Measurements from ENCODE around the gene SPINDOC.
"Not testable (repeated sequence)": the region's sequence is repeated elsewhere in the genome, so short reads cannot be mapped to it uniquely, and the experiment has no call there.

Gene SPINDOC

DNA sequence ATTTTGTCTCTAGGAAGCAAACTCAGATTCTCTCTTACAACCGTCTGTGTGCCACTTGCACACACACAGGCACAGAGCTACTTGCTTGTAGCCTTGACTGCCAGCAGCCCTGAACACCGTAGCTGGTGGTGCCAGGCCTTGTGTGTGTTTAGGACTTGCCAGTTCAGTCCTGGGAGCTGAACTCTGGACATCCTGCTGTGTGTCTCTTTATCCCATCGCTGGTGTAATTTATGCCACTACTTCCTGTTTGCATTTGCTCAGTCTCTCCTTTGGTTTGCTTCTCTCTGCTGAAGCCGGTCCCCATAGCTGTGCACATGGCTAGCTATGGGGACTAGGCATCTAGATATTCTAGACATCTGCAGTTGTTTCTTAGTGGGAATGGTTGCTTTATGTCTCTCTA is 49.7 kb downstream of the SPINDOC start:
- no peak for FAIRE-seq
- no peak for DNase-seq (ENCODE audit: insufficient read length, low spot score)
- TF ChIP-seq, protein P1, sequence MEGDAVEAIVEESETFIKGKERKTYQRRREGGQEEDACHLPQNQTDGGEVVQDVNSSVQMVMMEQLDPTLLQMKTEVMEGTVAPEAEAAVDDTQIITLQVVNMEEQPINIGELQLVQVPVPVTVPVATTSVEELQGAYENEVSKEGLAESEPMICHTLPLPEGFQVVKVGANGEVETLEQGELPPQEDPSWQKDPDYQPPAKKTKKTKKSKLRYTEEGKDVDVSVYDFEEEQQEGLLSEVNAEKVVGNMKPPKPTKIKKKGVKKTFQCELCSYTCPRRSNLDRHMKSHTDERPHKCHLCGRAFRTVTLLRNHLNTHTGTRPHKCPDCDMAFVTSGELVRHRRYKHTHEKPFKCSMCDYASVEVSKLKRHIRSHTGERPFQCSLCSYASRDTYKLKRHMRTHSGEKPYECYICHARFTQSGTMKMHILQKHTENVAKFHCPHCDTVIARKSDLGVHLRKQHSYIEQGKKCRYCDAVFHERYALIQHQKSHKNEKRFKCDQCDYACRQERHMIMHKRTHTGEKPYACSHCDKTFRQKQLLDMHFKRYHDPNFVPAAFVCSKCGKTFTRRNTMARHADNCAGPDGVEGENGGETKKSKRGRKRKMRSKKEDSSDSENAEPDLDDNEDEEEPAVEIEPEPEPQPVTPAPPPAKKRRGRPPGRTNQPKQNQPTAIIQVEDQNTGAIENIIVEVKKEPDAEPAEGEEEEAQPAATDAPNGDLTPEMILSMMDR (IDR thresholded peaks at IDR 0.05; ENCODE audit: insufficient read depth, missing control alignments) = no peak

DNA sequence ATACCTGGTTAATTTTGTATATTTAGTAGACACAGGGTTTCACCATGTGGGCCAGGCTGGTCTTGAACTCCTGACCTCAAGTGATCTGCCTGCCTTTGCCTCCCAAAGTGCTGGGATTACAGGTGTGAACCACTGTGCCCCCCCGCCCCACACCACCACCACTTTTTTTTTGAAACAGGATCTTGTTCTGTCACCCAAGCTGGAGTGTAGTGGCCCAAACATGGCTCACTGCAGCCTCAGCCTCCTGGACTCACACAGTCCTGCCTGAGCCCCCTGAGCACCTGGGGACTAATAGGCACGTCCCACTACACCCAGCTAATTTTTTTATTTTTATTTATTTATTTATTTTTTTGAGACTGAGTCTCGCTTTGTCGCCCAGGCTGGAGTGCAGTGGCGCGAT is 50.4 kb downstream of the SPINDOC start:
- not testable (repeated sequence) for FAIRE-seq; DNase-seq (ENCODE audit: insufficient read length, low spot score)

DNA sequence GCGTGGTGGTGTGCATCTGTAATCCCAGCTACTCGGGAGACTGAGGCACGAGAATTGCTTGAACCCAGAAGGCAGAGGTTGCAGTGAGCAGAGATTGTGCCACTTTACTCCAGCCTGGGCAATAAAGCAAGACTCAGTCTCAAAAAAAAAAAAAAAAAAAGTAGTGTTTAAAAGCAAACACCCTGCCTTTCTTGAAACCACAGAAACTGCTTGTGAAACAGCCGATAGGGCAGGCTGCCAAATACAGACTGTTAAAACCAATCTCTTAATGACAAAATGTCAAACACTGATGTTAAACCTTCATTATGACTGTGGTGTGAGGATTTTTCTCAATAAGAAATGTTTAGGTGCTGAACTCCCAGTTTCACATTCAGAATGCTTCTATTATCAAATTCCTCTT is 53.0 kb downstream of the SPINDOC start:
- DNase-seq (ENCODE audit: insufficient read length, low spot score) (no peak), FAIRE-seq (no peak)
- TF ChIP-seq, protein P1 (IDR thresholded peaks at IDR 0.05; ENCODE audit: insufficient read depth, missing control alignments) = no peak

DNA sequence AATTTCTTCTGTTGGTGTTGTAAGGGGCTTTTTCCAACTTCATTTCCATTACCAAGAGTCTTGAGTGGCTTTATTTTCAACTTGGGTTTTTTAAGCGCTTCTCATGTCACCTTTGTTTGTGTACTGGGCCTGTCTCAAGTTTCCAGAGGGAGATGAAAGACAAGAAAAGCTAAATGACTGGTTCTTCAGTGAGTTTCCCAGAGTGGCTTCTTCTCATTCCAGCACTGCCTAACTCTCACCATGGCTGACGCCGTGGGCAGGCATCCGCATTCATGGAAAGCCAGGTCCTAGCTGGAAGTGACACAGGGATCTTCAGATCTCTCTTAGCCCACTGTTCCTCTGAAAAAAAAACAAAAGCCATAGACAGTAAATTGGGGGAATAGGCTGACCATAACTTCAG is 54.3 kb downstream of the SPINDOC start:
- no peak for DNase-seq (ENCODE audit: insufficient read length, low spot score)
- TF ChIP-seq, protein P1 (IDR thresholded peaks at IDR 0.05; ENCODE audit: insufficient read depth, missing control alignments) = no peak
- no peak for FAIRE-seq

DNA sequence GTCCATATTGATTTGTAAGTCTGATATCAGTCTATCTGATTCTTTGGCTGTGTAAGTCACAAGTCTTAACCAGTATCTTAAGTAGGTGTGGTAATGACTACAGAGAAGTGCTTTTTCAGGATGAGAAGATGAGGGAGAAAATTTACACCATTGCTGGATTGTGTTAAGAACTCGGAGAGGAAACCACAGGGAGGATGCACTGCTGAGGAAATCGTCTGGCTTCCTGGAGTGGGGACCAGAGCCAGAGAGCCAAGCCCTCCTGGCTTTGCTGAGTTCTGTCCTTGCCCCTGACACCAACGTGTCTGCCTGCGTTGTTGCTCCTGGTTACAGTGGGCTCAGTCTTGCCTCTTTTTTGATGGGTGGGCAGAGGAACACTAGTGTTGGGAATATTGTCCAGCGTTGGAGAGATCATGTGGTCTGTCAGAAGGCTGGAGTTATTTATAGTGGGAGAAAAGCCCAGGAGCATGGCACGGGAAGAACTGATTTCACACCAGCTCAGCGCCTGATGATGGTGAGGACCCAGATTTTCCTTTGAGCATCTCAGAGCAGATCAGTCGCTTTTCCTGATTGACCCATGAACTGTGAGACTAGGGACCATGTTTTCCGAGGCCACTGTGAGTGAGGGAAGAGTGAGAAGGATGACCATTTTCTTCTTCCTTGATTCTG is 55.3 kb downstream of the SPINDOC start:
- no peak for DNase-seq (ENCODE audit: insufficient read length, low spot score)
- no peak for FAIRE-seq
- TF ChIP-seq, protein P1 (IDR thresholded peaks at IDR 0.05; ENCODE audit: insufficient read depth, missing control alignments) = no peak

DNA sequence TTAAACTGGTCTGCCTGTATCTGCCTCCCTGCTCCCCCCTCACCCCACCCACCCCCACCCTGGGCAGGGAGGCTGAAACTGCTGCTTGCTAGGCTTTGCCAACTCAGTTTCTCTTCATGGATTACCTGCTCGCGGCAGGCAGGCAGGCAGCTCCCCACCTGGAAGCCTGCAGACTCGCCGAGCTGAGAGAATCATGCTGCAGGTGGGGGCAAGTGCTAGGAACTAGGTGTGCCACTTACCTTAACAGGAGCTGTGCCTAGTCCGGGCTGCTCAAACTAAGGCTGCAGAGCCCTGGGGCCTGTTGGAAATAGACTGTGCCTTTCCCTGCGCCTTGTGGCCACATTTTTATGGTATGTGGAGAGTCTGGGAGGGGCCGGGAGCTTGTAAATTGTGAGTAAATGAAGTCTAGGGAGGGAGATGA is 55.9 kb downstream of the SPINDOC start:
- no peak for FAIRE-seq
- DNase-seq (ENCODE audit: insufficient read length, low spot score) = no peak
- TF ChIP-seq, protein P1 (IDR thresholded peaks at IDR 0.05; ENCODE audit: insufficient read depth, missing control alignments) = no peak

DNA sequence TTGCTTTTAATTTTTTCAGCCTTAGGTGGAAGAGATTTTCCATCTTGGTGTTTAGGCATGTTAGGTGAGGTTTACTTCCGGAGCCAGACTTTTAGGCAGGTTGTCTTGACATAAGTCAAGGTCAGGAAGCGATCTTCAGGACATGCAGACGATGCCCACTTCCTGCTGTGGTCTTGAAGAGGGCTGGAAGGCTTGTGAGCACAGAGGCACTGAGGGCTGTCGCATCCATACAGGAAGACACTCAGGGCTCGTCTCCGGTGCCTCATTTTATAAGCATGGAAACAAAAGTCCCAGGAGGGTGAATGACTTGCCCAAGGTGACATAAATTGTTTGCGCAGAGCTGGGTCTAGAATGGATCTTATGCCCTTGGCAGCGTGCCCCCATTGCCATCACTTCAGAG is 56.4 kb downstream of the SPINDOC start:
- DNase-seq (ENCODE audit: insufficient read length, low spot score) (no peak), FAIRE-seq (no peak)
- TF ChIP-seq, protein P1 (IDR thresholded peaks at IDR 0.05; ENCODE audit: insufficient read depth, missing control alignments) = no peak
